Measurements from ENCODE around the gene SPTBN5.

The SPTBN5 gene

GRCh38 chr15:41926185-41927056 lies 32.6 kb upstream of the SPTBN5 start:
- DNase-seq, result no peak

- no peak for DNase-seq
These were observed 31.3 kb upstream of the SPTBN5 start for GRCh38 chr15:41925086-41925608.

- DNase-seq, result no peak
These were observed 29.6 kb upstream of the SPTBN5 start for GRCh38 chr15:41923401-41923997.

- DNase-seq, result no peak
These were observed 28.5 kb upstream of the SPTBN5 start for GRCh38 chr15:41922353-41922752.

DNA sequence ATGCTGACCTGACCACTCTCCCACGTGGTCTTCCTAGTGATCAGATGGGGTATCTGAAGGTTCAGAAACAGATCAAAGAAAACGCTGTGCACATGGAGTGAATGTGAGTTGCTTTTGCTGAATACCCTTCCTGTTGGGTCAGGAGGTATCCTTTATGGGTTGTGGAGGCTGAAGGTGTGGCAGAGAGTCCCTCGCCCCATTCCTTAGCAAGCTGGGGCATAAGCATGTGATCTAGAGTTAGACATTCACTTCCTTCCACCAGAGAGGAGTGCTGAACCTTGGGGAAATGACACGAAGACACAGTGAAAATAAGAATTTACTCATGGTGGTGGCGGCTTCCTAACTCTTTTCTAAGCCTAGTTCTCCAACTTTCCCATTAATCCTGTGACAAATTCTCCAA lies 27.8 kb upstream of the SPTBN5 start:
- no peak for DNase-seq

DNA sequence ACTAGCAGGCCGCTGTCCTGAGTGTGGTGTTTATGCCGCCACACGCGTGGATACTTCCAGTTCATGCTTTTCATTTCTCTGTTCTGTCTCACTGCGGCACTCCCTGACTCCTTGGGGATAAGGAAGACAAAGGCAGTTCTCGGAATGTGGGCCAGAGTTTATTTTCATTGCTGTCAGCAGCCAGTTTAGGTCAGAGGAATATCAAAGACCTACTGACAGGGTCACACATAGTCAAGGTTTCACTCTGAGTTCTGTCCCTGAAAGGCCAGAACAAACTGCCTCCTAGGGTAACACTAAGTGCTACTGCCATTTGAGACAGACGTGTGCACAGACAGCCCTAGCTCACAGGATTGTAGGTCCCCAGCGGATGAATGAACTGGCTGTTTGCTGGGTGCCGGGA lies 27.3 kb upstream of the SPTBN5 start:
- no peak for DNase-seq

DNA sequence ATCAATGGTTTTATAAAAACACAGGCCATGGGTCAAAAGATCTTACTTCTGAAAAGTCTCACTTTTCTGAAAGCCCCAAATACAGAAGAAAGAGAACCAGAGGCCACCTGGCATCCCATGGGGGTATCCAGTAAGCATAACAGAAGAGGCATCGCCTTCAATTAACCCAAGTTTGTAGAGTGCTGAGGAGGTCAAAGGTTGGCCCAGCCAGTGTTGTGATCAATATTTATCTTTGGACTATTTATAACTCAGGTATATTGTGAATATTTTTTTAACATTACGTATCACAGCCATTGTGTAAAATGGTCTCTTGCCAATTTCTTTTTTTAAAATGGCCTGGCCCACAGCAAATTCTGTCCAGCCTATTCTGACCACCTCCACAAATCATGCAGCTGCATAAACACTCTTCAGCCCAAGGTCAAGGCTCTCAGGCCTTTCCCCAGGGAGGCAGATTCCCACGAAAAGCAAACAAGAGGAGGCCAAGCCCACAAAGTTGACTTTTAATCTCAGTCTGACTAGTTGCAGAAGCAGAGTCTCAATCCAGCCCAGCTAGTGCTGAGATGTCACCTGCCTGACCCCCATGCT lies 26.2 kb upstream of the SPTBN5 start:
- no peak for DNase-seq

GRCh38 chr15:41919201-41919820 lies 25.5 kb upstream of the SPTBN5 start:
- DNase-seq, result no peak

- no peak for DNase-seq
These were observed 24.8 kb upstream of the SPTBN5 start for GRCh38 chr15:41918506-41919126.

DNA sequence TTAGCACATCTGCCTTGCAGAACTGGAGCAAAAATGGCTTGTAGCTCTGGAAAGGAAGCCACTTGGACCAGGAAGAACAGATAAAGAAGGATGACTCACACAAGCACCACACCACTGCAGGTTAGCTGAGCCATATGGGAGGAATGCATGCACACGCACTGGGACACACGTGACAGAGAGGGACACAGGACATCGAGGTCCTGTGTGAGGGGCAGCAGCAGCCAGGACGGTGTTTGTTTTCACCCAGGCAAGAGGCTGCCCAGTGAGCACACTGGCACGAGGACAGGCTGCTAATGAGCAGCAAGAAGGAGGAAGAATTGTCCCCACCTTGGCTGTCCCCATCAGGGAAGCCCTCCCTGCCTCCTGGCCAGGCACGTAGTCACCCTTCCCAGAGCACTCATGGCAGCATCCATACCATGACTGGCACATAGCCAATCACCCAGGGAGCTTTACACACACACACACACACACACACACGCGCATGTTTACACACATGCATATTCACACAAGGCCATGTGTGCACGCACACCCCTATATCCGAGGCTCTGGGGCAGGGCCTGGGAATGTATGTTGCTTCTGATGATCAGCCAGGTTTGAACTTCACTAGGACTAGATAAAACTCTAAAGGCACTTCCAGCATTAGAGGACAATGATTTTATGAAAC lies 24.0 kb upstream of the SPTBN5 start:
- no peak for DNase-seq

- DNase-seq, result no peak
These were observed 21.6 kb upstream of the SPTBN5 start for GRCh38 chr15:41915255-41915994.

- DNase-seq, result no peak
These were observed 20.6 kb upstream of the SPTBN5 start for GRCh38 chr15:41914411-41914810.

- DNase-seq, result no peak
These were observed 19.4 kb upstream of the SPTBN5 start for GRCh38 chr15:41913256-41913655.

DNA sequence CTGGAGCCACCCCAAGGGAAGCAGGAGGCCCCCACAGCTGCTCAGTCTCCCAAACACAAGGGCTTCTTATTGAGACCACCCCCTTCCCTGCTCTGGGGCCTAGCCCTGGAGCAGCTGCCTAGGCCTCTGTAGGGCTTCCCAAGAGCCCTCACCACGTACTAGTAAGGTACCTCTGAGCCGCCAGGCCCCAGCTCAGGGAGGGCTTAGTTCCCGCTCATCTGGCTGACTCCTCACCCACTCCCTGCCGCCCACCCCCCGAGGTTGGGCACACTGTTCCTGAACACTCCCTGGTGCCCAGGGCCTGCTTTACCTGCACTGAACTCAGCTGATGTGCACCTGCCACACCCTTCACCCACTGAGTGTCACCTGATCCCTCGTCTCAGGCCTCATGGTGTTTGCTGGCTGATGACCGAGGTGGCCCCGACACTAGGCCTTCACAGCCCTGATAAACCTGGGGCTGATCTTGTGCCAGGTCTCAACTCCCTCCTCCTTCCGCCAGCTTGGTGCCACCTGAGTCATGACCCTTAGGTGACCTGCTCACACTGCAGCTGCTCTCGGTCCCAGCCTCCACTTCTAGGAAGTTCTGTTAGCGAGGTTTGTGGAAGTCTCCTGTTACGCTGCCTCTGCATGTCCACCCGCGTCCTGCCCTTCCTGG lies 18.0 kb upstream of the SPTBN5 start:
- DNase-seq, result no peak

DNA sequence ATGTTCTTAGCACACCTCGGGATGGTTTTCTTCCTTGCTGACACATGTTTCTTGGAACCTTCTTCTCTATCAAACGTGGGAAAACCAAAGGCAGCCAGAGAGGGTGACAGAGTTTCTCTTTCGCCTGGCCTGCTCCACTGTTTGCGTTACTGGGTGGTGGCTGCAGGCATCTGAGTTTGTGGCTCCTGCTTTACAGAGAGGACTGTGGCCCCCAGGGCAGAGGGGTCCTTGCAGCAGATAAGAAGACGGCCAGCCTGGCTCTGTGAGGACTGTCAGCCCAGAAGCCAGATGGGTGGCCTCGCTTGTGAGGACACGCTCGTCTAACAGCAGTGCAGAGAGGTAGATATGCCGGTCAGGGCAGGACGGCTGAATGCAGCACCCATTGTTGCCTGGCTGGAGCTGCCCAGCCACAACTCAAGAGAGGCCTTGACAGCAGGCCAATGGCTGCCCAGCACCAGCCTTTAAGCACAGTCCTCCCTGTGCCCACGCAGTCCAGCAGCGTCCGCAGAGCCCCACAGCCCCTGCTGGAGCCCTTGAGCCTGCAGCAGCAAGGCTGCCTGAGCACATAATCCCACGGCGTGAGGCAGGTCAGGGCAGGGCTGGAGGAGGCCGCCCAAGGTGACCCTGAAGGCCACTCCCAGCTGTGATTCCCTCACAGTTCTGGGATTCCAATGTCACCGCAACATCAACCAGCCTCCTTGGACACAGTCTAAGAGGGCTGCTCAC lies 15.0 kb upstream of the SPTBN5 start:
- no peak for DNase-seq

DNA sequence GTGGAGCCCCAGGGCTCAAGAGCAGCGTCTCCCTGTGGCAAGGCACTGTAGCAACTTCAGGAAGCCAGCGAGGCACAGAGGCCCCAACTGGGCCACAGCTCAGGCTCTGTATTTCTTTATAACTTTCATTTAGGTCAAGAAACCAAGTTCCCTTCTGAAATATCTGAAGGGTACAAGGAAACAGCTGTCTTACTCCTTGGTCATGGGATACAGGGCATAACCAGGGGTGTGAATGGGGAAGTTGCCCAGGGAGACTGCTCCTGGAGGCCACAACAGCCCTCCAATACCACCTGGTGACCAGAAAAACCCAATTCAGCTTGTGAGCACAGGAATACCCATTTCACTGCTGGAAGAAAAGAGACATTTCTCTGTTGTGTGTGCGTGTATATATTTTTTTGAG lies 13.3 kb upstream of the SPTBN5 start:
- no peak for DNase-seq

GRCh38 chr15:41906608-41907007 lies 12.8 kb upstream of the SPTBN5 start:
- no peak for DNase-seq

DNA sequence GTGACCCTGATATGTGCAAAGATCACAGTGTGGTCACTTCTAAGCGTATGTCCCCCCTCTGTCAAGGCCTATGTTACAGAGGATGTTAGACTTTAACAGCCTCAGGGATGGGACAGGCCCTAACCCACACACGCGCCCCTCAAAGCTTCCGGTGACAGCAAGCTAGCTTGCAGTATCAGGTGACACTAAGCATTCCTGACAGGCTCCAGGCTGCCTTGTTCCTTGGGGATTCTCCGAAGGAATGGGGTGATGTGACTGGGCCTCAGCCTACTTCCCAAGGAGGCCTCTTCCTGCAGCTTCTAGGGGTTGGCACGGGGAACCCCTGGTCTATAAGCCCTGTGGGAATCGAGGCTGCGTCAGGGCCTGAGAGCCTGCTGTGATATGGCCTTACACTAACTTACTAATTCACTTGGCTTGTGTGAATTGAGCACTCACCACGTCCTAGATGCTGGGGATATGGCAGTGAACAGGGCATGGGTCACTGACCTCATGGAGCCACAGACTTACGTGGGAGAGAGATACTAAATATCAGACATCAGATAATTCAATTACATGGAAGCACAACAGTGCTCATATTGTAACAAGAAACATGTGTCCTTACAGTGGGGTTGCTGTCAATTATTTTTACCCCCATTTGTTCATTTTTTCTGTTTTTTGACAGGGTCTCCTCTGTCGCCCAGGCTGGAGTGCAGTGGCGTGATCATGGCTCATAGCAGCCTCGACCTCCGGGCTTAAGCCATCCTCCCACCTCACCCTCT lies 11.4 kb upstream of the SPTBN5 start:
- no peak for DNase-seq

DNA sequence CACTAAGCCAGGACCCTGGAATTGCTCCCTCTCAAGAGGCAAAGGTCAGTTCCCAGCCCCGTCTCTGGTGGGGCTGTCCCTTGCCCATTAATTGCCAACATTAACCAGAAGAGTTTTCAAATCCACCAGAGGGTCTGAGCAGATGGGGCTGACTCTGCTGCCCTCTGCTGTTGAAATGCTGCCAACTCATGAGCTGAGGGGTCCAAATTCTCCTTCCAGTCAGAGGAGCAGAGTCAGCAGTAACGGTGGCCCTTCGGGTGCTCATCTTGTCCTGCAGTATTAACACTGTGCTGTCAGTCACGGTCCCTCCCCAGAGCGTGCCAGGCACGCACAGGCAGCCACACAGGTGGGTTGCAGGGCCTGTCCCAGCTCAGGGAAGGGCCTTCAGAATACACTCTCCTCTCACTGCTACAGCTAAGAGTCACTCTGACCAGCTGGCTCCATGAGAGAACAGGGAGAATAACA lies 10.7 kb upstream of the SPTBN5 start:
- DNase-seq, result no peak

DNA sequence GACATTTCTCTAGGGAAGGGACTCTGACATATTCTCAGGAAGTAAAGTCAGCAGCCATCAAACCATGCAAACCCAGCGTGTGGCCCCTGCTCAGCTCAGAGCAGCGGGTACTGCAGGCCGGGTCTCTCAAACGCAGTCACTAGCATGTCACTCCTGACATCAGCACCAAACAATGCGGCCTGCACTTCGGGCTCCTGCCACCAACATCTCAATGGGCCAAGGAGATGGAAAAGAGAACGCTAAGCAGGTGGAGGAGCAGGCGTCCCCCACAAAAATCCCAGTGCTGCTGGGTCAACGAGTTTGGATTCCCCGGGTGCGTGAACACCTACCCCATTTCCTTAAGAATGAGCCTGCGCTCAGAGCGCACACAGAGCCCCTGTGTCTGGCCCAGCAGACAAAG lies 9.9 kb upstream of the SPTBN5 start:
- no peak for DNase-seq
